Ovary (tissue), 9 donors: ENCODE data around the gene CFAP20DC. TPM values are rescaled to one million over a fixed set of nuclear protein-coding genes. Genes with fewer than 3 reads are reported as not detected.

ENCODE experiments used
- DNase-seq, 5 donors: peaks; one replicate each; pipeline ENCODE4 v3.0.0-alpha.2; 2019 to 2020
- H3K27ac ChIP-seq, 2 donors: fragments of 200-600 bp; one replicate each; pipeline versions ENCODE4 v1.5.1 to v1.8.0; 2019 to 2022
- H3K27me3 ChIP-seq: fragments of 200-600 bp; one replicate; pipeline ENCODE4 v1.8.0; 2022
- H3K36me3 ChIP-seq: fragments of 200-600 bp; sonication (generic); one replicate; pipeline ENCODE4 v1.5.1; 2019
- H3K4me1 ChIP-seq: one replicate; pipeline ENCODE4 v1.8.1; 2013; ENCODE audit warnings: mild to moderate bottlenecking, moderate library complexity; ENCODE audit not compliant: insufficient read depth
- H3K4me3 ChIP-seq: fragments of 200-600 bp; sonication (generic); one replicate; pipeline ENCODE4 v1.5.1; 2017
- H3K9me3 ChIP-seq, 2 donors: fragments of 200-600 bp in 1 of 2; sonication (generic) in 1 of 2; one replicate each; pipeline versions ENCODE4 v1.5.1 to v1.8.1; 2013 to 2019; ENCODE audit warnings: mild to moderate bottlenecking in 1 of 2, moderate library complexity in 1 of 2
- EP300 ChIP-seq: sonication (generic); formaldehyde crosslinking; IDR thresholded peaks from one replicate; pipeline ENCODE4 v1.6.1; 2017; ENCODE audit warnings: antibody characterized with exemption
- POLR2A ChIP-seq: fragments of 450-650 bp; IDR thresholded peaks from one replicate; pipeline ENCODE4 v1.6.1; 2017; ENCODE audit warnings: antibody characterized with exemption, mild to moderate bottlenecking, moderate library complexity
- WGBS, 3 donors: extraction: QIAGEN DNeasy Blood & Tissue Kit in 1 of 3; methylation state at CpG; one replicate each; pipeline versions ENCODE4 v1.1.5 to v1.1.7; 2013 to 2017; 5-methylcytosine and 5-hydroxymethylcytosine counted together
- intact Hi-C, 4 donors: fragments of 100-400 bp; cut with DNase I; formaldehyde crosslinking; loops; one replicate each; pipeline versions ENCODE4 v1.11.0 to v1.15.1; 2022 to 2023
- polyA plus RNA-seq, 2 donors: library from polyadenylated mRNA; stranded (reverse); fragments of 200-250 nt in 1 of 2; fragments of 350-450 nt in 1 of 2; fragmentation: Illumina TruSeq in 1 of 2; extraction: RNeasy Lipid Tissue Mini Kit (QIAGEN cat#74804) in 1 of 2; gene quantifications; one replicate each; pipeline ENCODE4 v1.2.3, GENCODE V29; 2013 to 2014
- total RNA-seq, 7 donors: library from RNA; depleted of rRNA in 2 of 7; stranded (reverse); fragments of >200 nt in 2 of 7; fragmentation: NEBNext Ultra II Directional in 3 of 7; extraction: Animal tissue kit (Norgen Biotek cat#: 25700) in 3 of 7; gene quantifications; one replicate each; pipeline versions ENCODE4 v1.1.0 to v1.2.4, GENCODE V29; 2016 to 2023
- TF ChIP-seq, protein P1 (sequence below), 3 donors: fragments of 450-650 bp in 2 of 3; fragments of 200-600 bp in 1 of 3; IDR thresholded peaks; one replicate each; pipeline versions ENCODE4 v1.5.1 to v1.8.0; 2016 to 2022; ENCODE audit warnings: antibody characterized with exemption in 3 of 3, mild to moderate bottlenecking in 1 of 3
- donor health status: DM: no; HTN: no; CAD: no; lungs with moderate emphysema.
- donor health status: DM: no; HTN: no; CAD: no.
- donor health status: Bipolar disorder and iron deficiency.
- donor health status: DM: yes; HTN: yes; CAD: no.
- donor health status: DM: no; HTN: no; CAD: no.
- donor health status: DM: yes; HTN: yes; CAD: no.

The CFAP20DC gene
- total and polyA plus RNA-seq, 9 donors = 0.10 to 2.4 (median 0.47) TPM

DNA sequence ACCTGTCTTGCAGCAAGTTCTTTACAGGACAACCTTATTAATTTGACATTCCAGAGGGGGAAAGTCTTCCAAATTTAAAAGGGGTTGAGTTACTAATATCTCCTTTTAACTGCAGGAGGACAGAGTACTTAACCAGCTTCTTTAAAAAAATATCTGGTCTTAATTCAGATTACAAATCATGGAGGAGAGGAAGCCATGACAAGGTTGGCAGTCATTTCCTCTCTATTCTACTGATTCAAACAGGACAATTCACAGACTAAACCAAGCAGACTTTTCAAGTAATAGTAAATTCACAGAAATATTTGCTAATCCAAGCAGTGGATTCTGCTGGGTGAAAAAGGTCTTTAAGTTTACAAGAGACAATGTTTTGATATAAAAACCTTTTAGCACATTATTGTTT, 185.3 kb downstream of the CFAP20DC start:
- TF ChIP-seq, protein P1, sequence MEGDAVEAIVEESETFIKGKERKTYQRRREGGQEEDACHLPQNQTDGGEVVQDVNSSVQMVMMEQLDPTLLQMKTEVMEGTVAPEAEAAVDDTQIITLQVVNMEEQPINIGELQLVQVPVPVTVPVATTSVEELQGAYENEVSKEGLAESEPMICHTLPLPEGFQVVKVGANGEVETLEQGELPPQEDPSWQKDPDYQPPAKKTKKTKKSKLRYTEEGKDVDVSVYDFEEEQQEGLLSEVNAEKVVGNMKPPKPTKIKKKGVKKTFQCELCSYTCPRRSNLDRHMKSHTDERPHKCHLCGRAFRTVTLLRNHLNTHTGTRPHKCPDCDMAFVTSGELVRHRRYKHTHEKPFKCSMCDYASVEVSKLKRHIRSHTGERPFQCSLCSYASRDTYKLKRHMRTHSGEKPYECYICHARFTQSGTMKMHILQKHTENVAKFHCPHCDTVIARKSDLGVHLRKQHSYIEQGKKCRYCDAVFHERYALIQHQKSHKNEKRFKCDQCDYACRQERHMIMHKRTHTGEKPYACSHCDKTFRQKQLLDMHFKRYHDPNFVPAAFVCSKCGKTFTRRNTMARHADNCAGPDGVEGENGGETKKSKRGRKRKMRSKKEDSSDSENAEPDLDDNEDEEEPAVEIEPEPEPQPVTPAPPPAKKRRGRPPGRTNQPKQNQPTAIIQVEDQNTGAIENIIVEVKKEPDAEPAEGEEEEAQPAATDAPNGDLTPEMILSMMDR (IDR thresholded peaks at IDR 0.05) = no peak
- TF ChIP-seq EP300 (no peak), POLR2A (no peak)
- Histone ChIP-seq H3K9me3 (no peaks in the 10 kb centered on the region), H3K36me3 (no peaks in the 10 kb centered on the region), H3K27ac (no peak overlapping the region), H3K4me1 (no peaks in the 10 kb centered on the region), H3K27me3 (no peaks in the 10 kb centered on the region), H3K4me3 (no peak overlapping the region)
- intact Hi-C loops = no loop called here
- no peak for DNase-seq

DNA sequence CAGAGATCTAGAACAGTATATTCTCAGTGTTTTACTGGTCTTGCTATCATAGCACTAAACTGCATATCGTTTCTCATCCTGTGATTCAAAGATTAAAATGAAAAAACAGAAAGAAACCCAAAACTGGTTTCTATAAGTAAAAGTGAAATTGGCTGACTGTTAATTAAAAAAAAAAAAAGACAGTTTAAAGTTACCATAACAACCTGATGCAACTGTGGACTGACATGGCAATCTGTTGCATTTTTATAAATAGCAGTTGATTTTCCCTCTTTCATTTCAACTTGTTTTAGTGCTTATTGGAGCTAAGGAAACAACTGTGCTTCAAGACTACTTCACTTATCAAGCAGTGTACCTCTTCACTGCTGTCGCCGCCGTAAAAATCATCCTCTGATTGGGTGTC, 186.6 kb downstream of the CFAP20DC start:
- Histone ChIP-seq H3K27me3 (no peaks in the 10 kb centered on the region), H3K4me3 (no peak overlapping the region), H3K9me3 (no peaks in the 10 kb centered on the region), H3K4me1 (no peaks in the 10 kb centered on the region), H3K36me3 (no peaks in the 10 kb centered on the region), H3K27ac (no peak overlapping the region)
- TF ChIP-seq, protein P1 (IDR thresholded peaks at IDR 0.05) = no peak
- no peak for TF ChIP-seq EP300
- no peak for TF ChIP-seq POLR2A
- no peak for DNase-seq
- intact Hi-C loops = no loop called here
- WGBS, 3 donors = 80 to 91% (median 91%) methylated on average over 4 of the region's 4 CpGs

DNA sequence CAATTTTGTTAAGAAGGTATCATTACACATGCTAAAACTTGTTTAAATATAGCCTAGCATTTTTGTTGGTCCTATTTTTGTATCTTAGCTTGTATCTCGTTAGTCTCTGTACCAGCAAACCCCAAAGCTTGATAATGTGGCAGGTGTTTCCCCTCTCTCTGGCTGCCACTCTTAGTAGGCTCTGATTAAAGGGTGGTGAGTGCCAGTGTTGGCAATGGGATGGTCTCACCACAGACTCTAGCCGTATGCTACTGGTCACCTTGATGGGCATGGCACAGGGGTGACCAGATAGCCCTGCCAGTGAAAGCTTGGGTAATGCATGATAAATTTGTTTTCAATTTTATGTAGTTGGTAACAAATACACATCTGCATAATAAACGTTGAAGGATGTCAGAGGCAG, 188.3 kb downstream of the CFAP20DC start:
- intact Hi-C loops = no loop called here
- no peak for DNase-seq
- Histone ChIP-seq H3K4me1 (no peaks in the 10 kb centered on the region), H3K27me3 (no peaks in the 10 kb centered on the region), H3K9me3 (no peaks in the 10 kb centered on the region), H3K4me3 (no peak overlapping the region), H3K27ac (no peak overlapping the region), H3K36me3 (no peaks in the 10 kb centered on the region)
- TF ChIP-seq POLR2A = no peak
- TF ChIP-seq, protein P1 (IDR thresholded peaks at IDR 0.05) = no peak
- TF ChIP-seq EP300 = no peak
- 79 to 84% (median 81%) methylated on average over 3 of the region's 3 CpGs for WGBS, 3 donors

DNA sequence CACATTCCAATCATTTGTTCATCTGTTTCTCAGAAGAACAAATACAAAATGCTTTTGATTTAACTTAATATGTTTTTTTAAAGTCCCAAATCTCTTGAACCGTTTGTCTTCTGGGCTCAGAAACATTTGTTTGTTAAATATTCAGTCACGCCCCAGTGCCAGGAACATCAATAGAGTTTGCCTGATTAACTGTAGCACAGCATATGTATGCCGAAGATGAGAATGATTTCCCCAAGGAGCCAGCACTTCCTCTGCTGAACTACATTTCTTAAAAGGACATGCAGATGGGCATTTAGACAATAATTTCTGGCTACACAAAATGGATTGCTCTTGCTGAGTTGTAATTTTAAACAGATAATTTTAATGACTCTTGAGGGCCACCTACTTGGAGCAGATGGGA, 191.7 kb downstream of the CFAP20DC start:
- H3K4me3 ChIP-seq = no peak overlapping the region
- H3K27ac ChIP-seq = no peak overlapping the region
- no peaks in the 10 kb centered on the region for H3K36me3 ChIP-seq
- 43 to 51% (median 46%) methylated on average over 3 of the region's 3 CpGs for WGBS, 3 donors
- H3K4me1 ChIP-seq = no peaks in the 10 kb centered on the region
- DNase-seq = no peak
- H3K9me3 ChIP-seq = no peaks in the 10 kb centered on the region
- TF ChIP-seq, protein P1 (IDR thresholded peaks at IDR 0.05) = no peak
- no peak for TF ChIP-seq EP300
- no peak for TF ChIP-seq POLR2A
- no peaks in the 10 kb centered on the region for H3K27me3 ChIP-seq
- intact Hi-C loops = no loop called here

DNA sequence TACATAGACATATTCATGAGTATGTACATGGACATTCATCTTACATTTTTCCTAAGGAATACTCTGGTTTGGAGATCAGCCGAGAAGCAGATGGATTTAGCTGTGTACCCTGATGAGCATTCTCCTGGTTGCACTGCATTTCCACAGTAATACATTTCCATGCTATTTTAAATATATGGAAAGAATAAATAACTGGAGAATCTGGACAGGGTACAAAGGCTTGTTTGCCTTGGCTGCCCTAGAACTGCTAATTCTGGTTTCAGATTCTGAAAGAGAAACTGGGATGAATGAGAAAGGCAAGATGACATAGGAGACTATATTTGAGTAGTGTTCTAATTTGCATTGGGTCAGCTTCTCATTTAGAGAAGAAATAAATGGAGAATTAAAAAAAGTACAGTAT, 192.4 kb downstream of the CFAP20DC start:
- TF ChIP-seq POLR2A (no peak), EP300 (no peak)
- TF ChIP-seq, protein P1 (IDR thresholded peaks at IDR 0.05) = no peak
- Histone ChIP-seq H3K9me3 (no peaks in the 10 kb centered on the region), H3K27ac (no peak overlapping the region), H3K36me3 (no peaks in the 10 kb centered on the region), H3K4me1 (no peaks in the 10 kb centered on the region), H3K27me3 (no peaks in the 10 kb centered on the region), H3K4me3 (no peak overlapping the region)
- WGBS, 3 donors = 68 to 90% (median 76%) methylated on average over 1 of the region's 1 CpG
- no peak for DNase-seq
- intact Hi-C loops = no loop called here
